HUES64 (cell line): ENCODE data around the gene MAP3K3.

Source experiments
- H3K27ac ChIP-seq: 2 replicates; pipeline ENCODE4 v1.7.0; 2013; ENCODE audit warnings: low read depth, low read length, inconsistent platforms
- H3K27me3 ChIP-seq: 2 replicates; pipeline ENCODE4 v1.6.1; 2013; ENCODE audit warnings: mild to moderate bottlenecking, low read length; ENCODE audit not compliant: insufficient read depth
- H3K36me3 ChIP-seq: 2 replicates; pipeline ENCODE4 v1.6.1; 2013; ENCODE audit warnings: mild to moderate bottlenecking, low read length; ENCODE audit not compliant: insufficient read depth
- H3K4me1 ChIP-seq: 2 replicates; pipeline ENCODE4 v1.6.1; 2013; ENCODE audit warnings: mild to moderate bottlenecking, low read length, moderate library complexity; ENCODE audit not compliant: insufficient read depth
- H3K4me3 ChIP-seq: 2 replicates; pipeline ENCODE4 v1.5.1; 2013; ENCODE audit warnings: mild to moderate bottlenecking, low read length, moderate library complexity
- H3K9ac ChIP-seq: 2 replicates; pipeline ENCODE4 v1.6.1; 2013; ENCODE audit warnings: mild to moderate bottlenecking, low read depth, low read length
- H3K9me3 ChIP-seq: 2 replicates; pipeline ENCODE4 v1.6.1; 2013; ENCODE audit warnings: low read depth, low read length; ENCODE audit not compliant: insufficient read depth
- WGBS: fragments of 150-250, 120-280 bp; methylation state at CpG from one replicate; pipeline ENCODE4 v1.1.7; 2013; ENCODE audit warnings: missing lambda C conversion rate; 5-methylcytosine and 5-hydroxymethylcytosine counted together

Gene MAP3K3

DNA sequence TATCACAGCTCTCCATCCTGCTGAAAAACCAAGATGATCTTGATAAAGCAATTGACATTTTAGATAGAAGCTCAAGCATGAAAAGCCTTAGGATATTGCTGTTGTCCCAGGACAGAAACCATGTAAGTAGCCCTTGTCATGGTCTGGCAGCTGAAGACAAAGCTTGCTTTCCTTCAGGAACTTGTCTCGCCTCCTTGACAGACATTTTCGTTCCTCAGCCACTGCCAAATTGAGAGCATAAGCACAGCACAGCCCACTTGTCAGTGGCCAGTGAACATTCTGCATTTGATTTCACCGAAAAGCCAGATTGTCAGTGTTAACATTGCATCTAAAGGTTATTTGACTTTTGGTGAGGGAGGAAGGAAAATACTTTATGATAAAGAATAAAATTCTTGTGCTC, 35.6 kb downstream of the MAP3K3 start:
- H3K9ac ChIP-seq: no peak overlapping the region
- no peaks in the 10 kb centered on the region for H3K27me3 ChIP-seq
- no peaks in the 10 kb centered on the region for H3K9me3 ChIP-seq
- no peak overlapping the region for H3K27ac ChIP-seq
- 90% methylated on average over 3 of the region's 3 CpGs for WGBS
- peaks cover 29% of the 10 kb centered on the region for H3K36me3 ChIP-seq
- H3K4me3 ChIP-seq: no peak overlapping the region
- H3K4me1 ChIP-seq: no peaks in the 10 kb centered on the region

GRCh38 chr17:63658366-63658765, 36.1 kb downstream of the MAP3K3 start:
- H3K27me3 ChIP-seq: no peaks in the 10 kb centered on the region
- H3K27ac ChIP-seq: no peak overlapping the region
- 86% methylated on average over 1 of the region's 1 CpG for WGBS
- H3K9me3 ChIP-seq: no peaks in the 10 kb centered on the region
- no peak overlapping the region for H3K4me3 ChIP-seq
- no peaks in the 10 kb centered on the region for H3K4me1 ChIP-seq
- H3K9ac ChIP-seq: no peak overlapping the region
- H3K36me3 ChIP-seq: peaks cover 23% of the 10 kb centered on the region

GRCh38 chr17:63659850-63660249, 37.6 kb downstream of the MAP3K3 start:
- Histone ChIP-seq H3K9me3 (no peaks in the 10 kb centered on the region), H3K27ac (no peak overlapping the region), H3K4me1 (no peaks in the 10 kb centered on the region), H3K9ac (no peak overlapping the region), H3K27me3 (no peaks in the 10 kb centered on the region), H3K36me3 (peaks cover 16% of the 10 kb centered on the region), H3K4me3 (no peak overlapping the region)
- 93% methylated on average over 3 of the region's 3 CpGs for WGBS

DNA sequence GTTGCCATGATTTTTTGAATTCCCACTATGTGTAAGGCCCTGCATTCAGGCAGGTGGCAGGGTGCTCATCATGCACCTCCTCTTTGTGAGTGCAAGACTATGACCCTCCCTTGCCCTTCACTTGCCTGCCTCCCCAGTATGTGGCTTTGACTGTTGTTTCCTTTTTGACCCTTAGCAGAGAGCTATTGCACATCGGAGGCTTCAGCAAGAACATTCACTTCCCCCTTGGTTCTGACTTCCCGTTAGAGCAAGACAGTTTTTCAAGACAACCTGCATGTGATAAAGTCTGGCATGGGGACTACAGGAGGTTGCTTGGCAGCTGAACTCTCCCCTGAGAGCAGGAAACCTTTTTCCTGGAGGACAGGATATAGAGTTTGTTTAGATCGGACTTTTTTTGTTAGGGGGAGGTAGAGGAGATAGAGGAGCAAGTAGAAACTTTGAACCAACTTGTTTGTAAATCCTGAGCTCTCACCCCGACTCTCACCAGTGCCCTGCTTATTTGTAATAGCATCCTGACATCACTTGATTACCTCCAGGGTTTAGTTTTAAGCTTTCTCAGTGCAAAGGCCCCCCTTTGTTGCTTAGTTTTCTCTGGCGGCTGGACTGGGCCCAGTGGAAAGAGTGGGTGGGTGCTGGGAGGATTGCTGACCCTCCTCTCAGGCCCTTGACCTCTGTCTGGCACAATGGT, 43.5 kb downstream of the MAP3K3 start:
- Histone ChIP-seq H3K4me3 (no peak overlapping the region), H3K27ac (no peak overlapping the region), H3K4me1 (no peaks in the 10 kb centered on the region), H3K9me3 (no peaks in the 10 kb centered on the region), H3K27me3 (no peaks in the 10 kb centered on the region), H3K36me3 (peaks cover 20% of the 10 kb centered on the region), H3K9ac (no peak overlapping the region)
- WGBS: 90% methylated on average over 5 of the region's 5 CpGs

- Histone ChIP-seq H3K27me3 (no peaks in the 10 kb centered on the region), H3K4me3 (no peak overlapping the region), H3K4me1 (peaks cover 25% of the 10 kb centered on the region), H3K36me3 (peaks cover 1% of the 10 kb centered on the region; the same call in 1 of the 2 replicates), H3K27ac (no peak overlapping the region; the same call in 1 of the 2 replicates), H3K9ac (no peak overlapping the region), H3K9me3 (no peaks in the 10 kb centered on the region)
- 90% methylated on average over 1 of the region's 2 CpGs for WGBS
Measured at GRCh38 chr17:63672856-63673255, 50.6 kb downstream of the MAP3K3 start.

GRCh38 chr17:63675231-63675606, 53.0 kb downstream of the MAP3K3 start:
- Histone ChIP-seq H3K4me3 (no peak overlapping the region), H3K36me3 (no peaks in the 10 kb centered on the region), H3K27ac (no peak overlapping the region; the same call in 1 of the 2 replicates), H3K9me3 (no peaks in the 10 kb centered on the region), H3K4me1 (peaks cover 25% of the 10 kb centered on the region), H3K27me3 (no peaks in the 10 kb centered on the region), H3K9ac (no peak overlapping the region)
- WGBS: 47% methylated on average over 4 of the region's 4 CpGs

- H3K9me3 ChIP-seq: no peaks in the 10 kb centered on the region
- H3K4me3 ChIP-seq: no peak overlapping the region
- WGBS: 81% methylated on average over 6 of the region's 6 CpGs
- H3K27me3 ChIP-seq: no peaks in the 10 kb centered on the region
- H3K36me3 ChIP-seq: no peaks in the 10 kb centered on the region
- no peak overlapping the region for H3K9ac ChIP-seq
- peaks cover 25% of the 10 kb centered on the region for H3K4me1 ChIP-seq
- H3K27ac ChIP-seq: no peak overlapping the region; the same call in 1 of the 2 replicates
Measured at GRCh38 chr17:63675607-63676546, 53.7 kb downstream of the MAP3K3 start.

GRCh38 chr17:63676584-63676983, 54.4 kb downstream of the MAP3K3 start:
- Histone ChIP-seq H3K4me1 (peaks cover 25% of the 10 kb centered on the region), H3K36me3 (no peaks in the 10 kb centered on the region), H3K27me3 (no peaks in the 10 kb centered on the region), H3K27ac (no peak overlapping the region), H3K9me3 (no peaks in the 10 kb centered on the region), H3K4me3 (no peak overlapping the region), H3K9ac (no peak overlapping the region)
- WGBS: 90% methylated on average over 3 of the region's 3 CpGs

- peaks cover 17% of the 10 kb centered on the region for H3K4me1 ChIP-seq
- 89% methylated on average over 5 of the region's 5 CpGs for WGBS
- H3K36me3 ChIP-seq: peaks cover 13% of the 10 kb centered on the region
- H3K27me3 ChIP-seq: no peaks in the 10 kb centered on the region
- H3K9ac ChIP-seq: no peak overlapping the region
- H3K4me3 ChIP-seq: no peak overlapping the region
- no peak overlapping the region for H3K27ac ChIP-seq
- no peaks in the 10 kb centered on the region for H3K9me3 ChIP-seq
Measured at GRCh38 chr17:63679214-63679613, 57.0 kb downstream of the MAP3K3 start.

DNA sequence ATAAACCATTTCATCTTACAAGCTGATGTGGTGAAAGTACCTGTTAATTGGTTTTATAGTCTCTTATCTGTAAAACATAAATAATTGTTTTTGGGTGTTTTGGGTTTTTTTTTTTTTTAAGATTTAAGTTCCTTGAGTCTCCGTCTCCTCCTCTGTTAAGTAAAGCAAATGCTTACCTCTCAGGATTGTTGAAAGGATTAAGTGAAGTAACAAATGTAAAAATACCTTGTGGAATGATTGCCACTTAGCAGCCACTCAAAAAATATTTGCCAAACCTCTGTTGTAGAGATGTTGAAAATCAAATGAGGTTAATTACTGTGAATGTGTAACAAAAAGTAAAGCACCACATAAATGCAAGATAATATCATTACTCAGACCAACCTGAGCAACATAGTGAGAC, 58.5 kb downstream of the MAP3K3 start:
- Histone ChIP-seq H3K9ac (no peak overlapping the region), H3K27me3 (no peaks in the 10 kb centered on the region), H3K9me3 (no peaks in the 10 kb centered on the region), H3K4me3 (no peak overlapping the region), H3K4me1 (peaks cover 3% of the 10 kb centered on the region), H3K27ac (no peak overlapping the region), H3K36me3 (peaks cover 17% of the 10 kb centered on the region)
- 100% methylated on average over 1 of the region's 1 CpG for WGBS

DNA sequence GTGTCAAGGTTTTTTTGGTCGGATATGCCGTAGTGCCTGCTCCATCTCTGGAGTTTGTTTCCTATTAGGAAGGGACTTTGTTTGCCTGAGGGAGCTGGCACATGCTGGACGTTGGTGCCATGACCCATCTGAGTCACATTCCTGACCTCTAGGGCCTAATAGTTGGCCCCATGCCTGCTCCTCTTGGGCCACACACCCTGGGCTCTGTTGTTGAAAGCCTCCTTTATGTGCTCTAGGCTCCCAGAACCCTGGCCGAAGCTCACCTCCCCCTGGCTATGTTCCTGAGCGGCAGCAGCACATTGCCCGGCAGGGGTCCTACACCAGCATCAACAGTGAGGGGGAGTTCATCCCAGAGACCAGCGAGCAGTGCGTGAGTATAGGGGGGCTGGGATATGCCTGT, 59.3 kb downstream of the MAP3K3 start:
- no peaks in the 10 kb centered on the region for H3K4me1 ChIP-seq
- H3K9ac ChIP-seq: no peak overlapping the region
- no peaks in the 10 kb centered on the region for H3K9me3 ChIP-seq
- no peak overlapping the region for H3K27ac ChIP-seq
- 72% methylated on average over 8 of the region's 8 CpGs for WGBS
- no peaks in the 10 kb centered on the region for H3K27me3 ChIP-seq
- peaks cover 23% of the 10 kb centered on the region for H3K36me3 ChIP-seq
- H3K4me3 ChIP-seq: no peak overlapping the region
